ENCODE results near the gene ALG5.

- TF ChIP-seq CTCF (IDR thresholded peaks at IDR 0.05) (no peak), POLR2A (IDR thresholded peaks at IDR 0.05) (no peak)
Measured at GRCh38 chr13:36917311-36917710, 81.8 kb downstream of the ALG5 start.
